Left lobe of liver (tissue), 1 donor: Measurements from ENCODE around the gene ZNF814. TPM values are rescaled to one million over a fixed set of nuclear protein-coding genes. Genes with fewer than 3 reads are reported as not detected.

Experiments used
- total RNA-seq: library from RNA; stranded (reverse); gene quantifications from one replicate; pipeline ENCODE4 v1.2.1, GENCODE V29; 2021
- donor health status: DM: no; HTN: yes; CAD: no.

Gene ZNF814
- total RNA-seq, 1 donor from 2014 or later, result 12.9 TPM

Other genes with a start within 250 kb of the ZNF814 start
- gene ZSCAN4, start 220.1 kb downstream of the ZNF814 start, total RNA-seq, result not detected
- gene ZNF551, start 207.1 kb downstream of the ZNF814 start, total RNA-seq, result 1.8 TPM
- 0.96 TPM for gene ZNF154, start 179.8 kb downstream of the ZNF814 start, total RNA-seq
- gene ZNF671, start 161.4 kb downstream of the ZNF814 start, total RNA-seq, result 2.1 TPM
- 9.1 TPM for gene ZNF776, start 142.2 kb downstream of the ZNF814 start, total RNA-seq
- gene ZNF586, start 119.4 kb downstream of the ZNF814 start, total RNA-seq, result 4.6 TPM
- 7.1 TPM for gene ZNF552, start 74.1 kb downstream of the ZNF814 start, total RNA-seq
- gene ZNF587B, start 58.7 kb downstream of the ZNF814 start, total RNA-seq, result 10.2 TPM
- gene ZNF587, start 39.2 kb downstream of the ZNF814 start, total RNA-seq, result 19.1 TPM
- gene ZNF417, start 27.6 kb upstream of the ZNF814 start, total RNA-seq, result 15.2 TPM
- gene ZNF418, start 46.4 kb upstream of the ZNF814 start, total RNA-seq, result 3.5 TPM
- 1.1 TPM for gene ZNF256, start 58.7 kb upstream of the ZNF814 start, total RNA-seq
- gene C19orf18, start 85.5 kb upstream of the ZNF814 start, total RNA-seq, result 1.1 TPM
- gene ZNF606, start 113.8 kb upstream of the ZNF814 start, total RNA-seq, result 9.2 TPM
- gene ZSCAN1, start 145.0 kb upstream of the ZNF814 start, total RNA-seq, result not detected
- 0.45 TPM for gene ZNF135, start 170.2 kb upstream of the ZNF814 start, total RNA-seq
- 15.4 TPM for gene ZSCAN18, start 209.2 kb upstream of the ZNF814 start, total RNA-seq